Measurements from ENCODE around the gene LBP.
"Not testable (repeated sequence)": the region's sequence is repeated elsewhere in the genome, so short reads cannot be mapped to it uniquely, and the experiment has no call there.

The LBP gene

GRCh38 chr20:38402089-38402488 is 55.8 kb downstream of the LBP start:
- no peak for DNase-seq (ENCODE audit: low read depth)
- TF ChIP-seq CTCF (IDR thresholded peaks at IDR 0.05; ENCODE audit: control insufficient read depth, insufficient read depth, low read depth, low read length, missing control alignments) = no peak
- no peak overlapping the region for H3K4me3 ChIP-seq (ENCODE audit: control insufficient read depth, low read depth, low read length)

GRCh38 chr20:38402816-38403215 is 56.5 kb downstream of the LBP start:
- TF ChIP-seq CTCF (IDR thresholded peaks at IDR 0.05; ENCODE audit: control insufficient read depth, insufficient read depth, low read depth, low read length, missing control alignments) = no peak
- H3K4me3 ChIP-seq (ENCODE audit: control insufficient read depth, low read depth, low read length) = no peak overlapping the region
- no peak for DNase-seq (ENCODE audit: low read depth)

GRCh38 chr20:38404016-38404415 is 57.7 kb downstream of the LBP start:
- no peak for DNase-seq (ENCODE audit: low read depth)
- no peak for TF ChIP-seq CTCF (IDR thresholded peaks at IDR 0.05; ENCODE audit: control insufficient read depth, insufficient read depth, low read depth, low read length, missing control alignments)
- no peak overlapping the region for H3K4me3 ChIP-seq (ENCODE audit: control insufficient read depth, low read depth, low read length)

- no peak for DNase-seq (ENCODE audit: low read depth)
- no peak overlapping the region for H3K4me3 ChIP-seq (ENCODE audit: control insufficient read depth, low read depth, low read length)
- no peak for TF ChIP-seq CTCF (IDR thresholded peaks at IDR 0.05; ENCODE audit: control insufficient read depth, insufficient read depth, low read depth, low read length, missing control alignments)
These were observed 58.9 kb downstream of the LBP start for GRCh38 chr20:38405132-38405531.

- DNase-seq (ENCODE audit: low read depth) = no peak
- H3K4me3 ChIP-seq (ENCODE audit: control insufficient read depth, low read depth, low read length) = no peak overlapping the region
- no peak for TF ChIP-seq CTCF (IDR thresholded peaks at IDR 0.05; ENCODE audit: control insufficient read depth, insufficient read depth, low read depth, low read length, missing control alignments)
These were observed 60.2 kb downstream of the LBP start for GRCh38 chr20:38406476-38406875.

- no peak for TF ChIP-seq CTCF (IDR thresholded peaks at IDR 0.05; ENCODE audit: control insufficient read depth, insufficient read depth, low read depth, low read length, missing control alignments)
- no peak for DNase-seq (ENCODE audit: low read depth)
- H3K4me3 ChIP-seq (ENCODE audit: control insufficient read depth, low read depth, low read length) = no peak overlapping the region
These were observed 61.0 kb downstream of the LBP start for GRCh38 chr20:38407321-38407720.

GRCh38 chr20:38407822-38408221 is 61.5 kb downstream of the LBP start:
- not testable (repeated sequence) for DNase-seq (ENCODE audit: low read depth)

More at GRCh38 chr20:38407822-38408221, 61.5 kb downstream of the LBP start:
- H3K4me3 ChIP-seq (ENCODE audit: control insufficient read depth, low read depth, low read length) = not testable (repeated sequence)
